Prostate gland (tissue), 2 donors: ENCODE measurements around the gene HRK. TPM values are rescaled to one million over a fixed set of nuclear protein-coding genes. Genes with fewer than 3 reads are reported as not detected.

Experiments
- DNase-seq: peaks from one replicate; pipeline ENCODE4 v3.0.0-alpha.2; 2019; ENCODE audit warnings: low spot score
- H3K27ac ChIP-seq, 2 donors: fragments of 200-600 bp; sonication (generic); 2 replicates each; pipeline ENCODE4 v1.5.1; 2017 to 2019
- H3K27me3 ChIP-seq: fragments of 200-600 bp; sonication (generic); replicated peaks from 2 replicates; pipeline ENCODE4 v1.5.1; 2019; ENCODE audit not compliant: insufficient read depth
- H3K36me3 ChIP-seq, 2 donors: fragments of 200-600 bp; sonication (generic); 1 replicate in 1 of 2; 2 replicates in 1 of 2; pipeline versions ENCODE4 v1.5.1 to v1.8.1; 2017 to 2019
- H3K4me1 ChIP-seq: fragments of 200-600 bp; sonication (generic); replicated peaks from 2 replicates; pipeline ENCODE4 v1.5.1; 2019
- H3K4me3 ChIP-seq, 2 donors: fragments of 200-600 bp; sonication (generic); 2 replicates each; pipeline ENCODE4 v1.5.1; 2017 to 2019
- H3K9me3 ChIP-seq: fragments of 200-600 bp; sonication (generic); 2 replicates; pipeline ENCODE4 v1.5.1; 2017
- CTCF ChIP-seq, 4 experiments: fragments of 200-600 bp in 2 of 4; fragments of 450-650 bp in 2 of 4; sonication (generic) in 2 of 4; IDR thresholded peaks; 1 replicate in 3 of 4; 2 replicates in 1 of 4; pipeline ENCODE4 v1.5.1; 2016 to 2019; ENCODE audit warnings: antibody characterized with exemption in 4 of 4, mild to moderate bottlenecking in 2 of 4, moderate library complexity in 2 of 4
- POLR2A ChIP-seq: fragments of 450-650 bp; IDR thresholded peaks from one replicate; pipeline ENCODE4 v1.6.1; 2016; ENCODE audit warnings: antibody characterized with exemption, mild to moderate bottlenecking
- POLR2AphosphoS5 ChIP-seq: sonication (generic); formaldehyde crosslinking; IDR thresholded peaks from one replicate; pipeline ENCODE4 v1.6.1; 2017; ENCODE audit warnings: antibody characterized with exemption
- WGBS: methylation state at CpG from one replicate; pipeline ENCODE4 v1.1.5; 2018; 5-methylcytosine and 5-hydroxymethylcytosine counted together
- intact Hi-C: fragments of 100-400 bp; cut with DNase I; formaldehyde crosslinking; loops from one replicate; pipeline ENCODE4 v1.14.2; 2022
- total RNA-seq, 2 donors: library from RNA; depleted of rRNA; stranded (reverse); fragments of >200 nt; gene quantifications; one replicate each; pipeline ENCODE4 v1.1.0, GENCODE V29; 2016

HRK gene
- total RNA-seq, 2 donors from 2014 or later: 4.9 TPM; not detected in 1

- 3% methylated on average over 45 of the region's 52 CpGs for WGBS
- Histone ChIP-seq H3K9me3 (no peaks in the 10 kb centered on the region), H3K4me1 (peaks cover 18% of the 10 kb centered on the region), H3K27ac (no peak overlapping the region), H3K4me3 (peak overlapping the region in 1 of 2 donors; percentile 7), H3K27me3 (peaks cover 41% of the 10 kb centered on the region), H3K36me3 (no peaks in the 10 kb centered on the region)
- DNase-seq: no peak
- no peak for TF ChIP-seq POLR2AphosphoS5
- no peak for TF ChIP-seq CTCF (IDR thresholded peaks at IDR 0.05)
- no peak for TF ChIP-seq POLR2A
- intact Hi-C loops: loop anchor here (10.0 kb wide), 1 partner anchor 175 kb away; no protein-coding TSS in a partner anchor
These were observed 1.6 kb downstream of the HRK start for GRCh38 chr12:116879509-116880212.

- TF ChIP-seq POLR2A (no peak), POLR2AphosphoS5 (no peak), CTCF (IDR thresholded peaks at IDR 0.05) (no peak)
- WGBS: 3% methylated on average over 55 of the region's 55 CpGs
- H3K4me3 ChIP-seq: peak overlapping the region in 1 of 2 donors; percentile 7
These were observed 2.4 kb downstream of the HRK start for GRCh38 chr12:116878567-116879508.

GRCh38 chr12:116876151-116876869 is 4.9 kb downstream of the HRK start:
- WGBS: 17% methylated on average over 19 of the region's 19 CpGs
- TF ChIP-seq POLR2A (no peak), CTCF (IDR thresholded peaks at IDR 0.05) (no peak), POLR2AphosphoS5 (no peak)
- Histone ChIP-seq H3K9me3 (no peaks in the 10 kb centered on the region), H3K4me3 (no peak overlapping the region), H3K27ac (no peak overlapping the region), H3K4me1 (peaks cover 12% of the 10 kb centered on the region), H3K27me3 (peaks cover 23% of the 10 kb centered on the region), H3K36me3 (no peaks in the 10 kb centered on the region)
- DNase-seq: no peak
- intact Hi-C loops: loop anchor here (10.0 kb wide), 1 partner anchor 172 kb away; no protein-coding TSS in a partner anchor

More at GRCh38 chr12:116878567-116879508, 2.4 kb downstream of the HRK start:
- no peak for DNase-seq
- H3K27ac ChIP-seq: no peak overlapping the region
- H3K27me3 ChIP-seq: peaks cover 41% of the 10 kb centered on the region
- intact Hi-C loops: loop anchor here (10.0 kb wide), 1 partner anchor 174 kb away; no protein-coding TSS in a partner anchor
- no peaks in the 10 kb centered on the region for H3K9me3 ChIP-seq
- H3K4me1 ChIP-seq: peaks cover 18% of the 10 kb centered on the region
- H3K36me3 ChIP-seq: no peaks in the 10 kb centered on the region

- peaks cover 15% of the 10 kb centered on the region for H3K27me3 ChIP-seq
These were observed 6.8 kb downstream of the HRK start for GRCh38 chr12:116874324-116874995.

More at GRCh38 chr12:116874324-116874995, 6.8 kb downstream of the HRK start:
- Histone ChIP-seq H3K27ac (no peak overlapping the region), H3K4me1 (peaks cover 4% of the 10 kb centered on the region), H3K4me3 (no peak overlapping the region), H3K36me3 (no peaks in the 10 kb centered on the region), H3K9me3 (no peaks in the 10 kb centered on the region)
- 94% methylated on average over 4 of the region's 4 CpGs for WGBS
- intact Hi-C loops: loop anchor here (10.0 kb wide), 1 partner anchor 170 kb away; no protein-coding TSS in a partner anchor
- TF ChIP-seq POLR2A (no peak), CTCF (IDR thresholded peaks at IDR 0.05) (no peak), POLR2AphosphoS5 (no peak)
- no peak for DNase-seq
